Upper lobe of left lung (tissue), 4 donors: ENCODE measurements around the gene SMTNL2.

Experiments used
- CTCF ChIP-seq, 6 experiments: fragments of 450-650 bp in 4 of 6; fragments of 200-600 bp in 2 of 6; sonication (generic) in 2 of 6; IDR thresholded peaks; one replicate each; pipeline ENCODE4 v1.5.1; 2016 to 2019; ENCODE audit warnings: antibody characterized with exemption in 6 of 6
- POLR2AphosphoS5 ChIP-seq, 2 donors: sonication (generic); formaldehyde crosslinking; IDR thresholded peaks; one replicate each; pipeline ENCODE4 v1.5.1; 2017; ENCODE audit warnings: antibody characterized with exemption in 2 of 2

- no peak for TF ChIP-seq POLR2AphosphoS5 (IDR thresholded peaks at IDR 0.05)
- TF ChIP-seq CTCF (IDR thresholded peaks at IDR 0.05): peak in 1 of 6 experiments; percentile 39
Observed at GRCh38 chr17:4583782-4584100, 588 bp upstream of the SMTNL2 start.
